ENCODE results near the gene CEP120.
"Not testable (repeated sequence)": the region's sequence is repeated elsewhere in the genome, so short reads cannot be mapped to it uniquely, and the experiment has no call there.

Gene CEP120

DNA sequence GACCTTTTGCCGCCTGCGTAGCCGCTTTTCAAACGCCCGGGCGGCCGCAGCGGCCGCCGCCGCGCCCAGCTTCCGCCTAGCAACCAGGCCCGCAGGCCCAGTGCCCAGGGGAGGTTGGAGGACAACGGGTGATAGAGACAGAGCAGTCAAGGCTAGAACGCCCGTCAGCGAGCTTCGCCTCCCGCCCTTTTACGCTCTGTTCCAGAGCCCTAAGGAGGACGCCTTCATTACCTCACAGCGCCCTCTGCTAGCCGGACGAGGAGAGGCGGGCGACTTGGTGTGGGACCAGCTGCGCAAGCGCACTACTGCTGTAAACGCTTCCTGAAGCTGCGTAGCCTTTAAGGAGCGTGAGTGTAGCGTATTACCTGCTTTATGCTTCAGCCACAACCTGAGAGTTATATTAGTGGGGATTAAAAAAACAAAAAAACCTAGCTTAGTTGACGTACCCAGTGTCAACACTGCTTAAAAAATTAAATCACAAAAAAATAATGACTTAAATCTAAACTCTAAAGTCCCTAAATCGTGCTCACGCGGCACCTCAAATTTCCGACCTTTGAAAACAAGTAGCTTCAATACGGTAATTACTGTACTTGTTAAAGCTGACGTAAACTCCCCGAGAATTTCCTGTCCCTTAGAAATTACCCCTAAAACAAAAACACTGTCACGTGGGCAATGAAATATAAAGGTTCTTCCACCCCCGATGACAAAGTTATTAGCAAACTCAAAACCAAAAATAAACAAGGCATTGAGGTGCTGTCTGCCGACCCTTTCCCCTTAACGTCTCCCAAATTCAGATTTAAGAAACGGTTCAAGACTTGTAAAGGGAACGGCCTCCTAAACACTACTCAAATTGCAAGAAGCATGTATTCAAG, at the start of gene CEP120:
Gene CEP120 (minus strand): TSS at position 126 of the 872 bp plus-strand sequence. CDS start 405 bp downstream, outside the sequence.
- peak; percentile 98 for DNase-seq
- H3K4me1 Mint-ChIP-seq, result peaks cover 4 to 15% of the 10 kb centered on the region in 2 donors
- no peaks in the 10 kb centered on the region for H3K27me3 Mint-ChIP-seq
- no peaks in the 10 kb centered on the region for H3K36me3 Mint-ChIP-seq
- no peak within 1 kb of the TSS for H3K27ac Mint-ChIP-seq
- H3K4me3 Mint-ChIP-seq, result no peak within 1 kb of the TSS
- H3K9me3 Mint-ChIP-seq, result peaks cover 0 to 3% of the 10 kb centered on the region in 2 donors
- ATAC-seq (replicated peaks), result peak; percentile 98

DNA sequence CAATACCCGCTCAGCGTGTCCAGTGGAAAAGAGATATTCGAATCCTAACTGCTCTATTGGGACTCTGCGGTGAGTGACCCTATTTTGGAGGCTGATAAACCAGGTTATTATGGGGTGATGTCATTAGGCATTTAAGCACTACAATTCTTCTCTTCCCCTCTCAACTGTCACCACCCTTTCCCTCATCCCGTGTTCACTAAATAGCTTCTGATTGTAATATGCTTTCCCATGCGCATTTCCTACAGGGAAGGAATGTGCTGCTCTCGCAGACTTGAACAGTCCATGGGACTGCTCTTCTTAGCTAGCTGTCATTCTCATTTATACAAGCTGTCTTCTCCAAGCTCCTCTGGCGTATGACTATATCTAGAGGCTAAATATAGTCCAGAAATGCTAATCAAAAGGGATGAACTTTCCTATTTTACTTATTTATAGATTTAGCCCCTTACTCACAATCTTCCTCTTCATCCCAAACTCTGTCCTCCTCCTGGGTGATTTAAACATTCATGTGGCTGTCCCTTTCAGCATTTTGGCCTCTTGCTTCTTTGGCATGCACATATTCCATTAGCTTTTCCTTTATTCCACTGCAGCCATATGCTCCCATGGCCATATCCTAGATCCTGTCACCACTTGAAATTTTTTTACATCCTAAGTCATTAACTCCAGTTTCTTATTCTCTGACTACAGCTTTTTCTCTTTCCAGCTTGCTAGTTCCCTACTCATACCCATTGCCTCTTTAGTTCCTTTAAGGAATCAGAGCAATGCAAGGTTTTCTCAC, 49.1 kb upstream of the CEP120 start:
- peaks cover 26 to 27% of the 10 kb centered on the region in 2 donors for H3K27me3 Mint-ChIP-seq
- no peak for DNase-seq
- H3K4me1 Mint-ChIP-seq, result no peaks in the 10 kb centered on the region
- no peak for ATAC-seq (replicated peaks)
- peaks cover 0 to 2% of the 10 kb centered on the region in 2 donors for H3K36me3 Mint-ChIP-seq
- peaks cover 6 to 9% of the 10 kb centered on the region in 2 donors for H3K9me3 Mint-ChIP-seq
- no peak overlapping the region for H3K4me3 Mint-ChIP-seq
- H3K27ac Mint-ChIP-seq, result no peak overlapping the region

DNA sequence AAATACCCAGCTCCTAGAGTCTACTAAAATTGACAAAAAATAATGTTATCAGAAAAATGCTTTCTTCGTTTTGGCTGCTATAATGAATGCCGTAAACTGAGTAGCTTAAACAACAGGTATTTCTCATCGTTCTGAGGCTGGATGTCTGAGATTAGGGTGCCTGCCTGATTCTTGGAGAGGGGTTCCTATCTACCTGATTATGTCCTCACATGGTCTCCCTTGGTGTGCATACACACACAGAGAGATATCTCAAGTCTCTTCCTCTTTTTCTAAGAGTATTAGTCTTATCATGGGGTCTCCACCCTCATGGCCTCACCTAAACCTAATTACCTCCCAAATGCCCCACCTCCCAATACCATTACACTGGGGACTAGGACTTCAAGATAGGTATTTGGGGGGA, 48.2 kb upstream of the CEP120 start:
- Mint-ChIP-seq H3K9me3 (peaks cover 6 to 13% of the 10 kb centered on the region in 2 donors), H3K36me3 (peaks cover 0 to 5% of the 10 kb centered on the region in 2 donors), H3K27ac (no peak overlapping the region), H3K27me3 (peaks cover 30 to 32% of the 10 kb centered on the region in 2 donors), H3K4me1 (no peaks in the 10 kb centered on the region), H3K4me3 (no peak overlapping the region)
- no peak for DNase-seq
- no peak for ATAC-seq (replicated peaks)

DNA sequence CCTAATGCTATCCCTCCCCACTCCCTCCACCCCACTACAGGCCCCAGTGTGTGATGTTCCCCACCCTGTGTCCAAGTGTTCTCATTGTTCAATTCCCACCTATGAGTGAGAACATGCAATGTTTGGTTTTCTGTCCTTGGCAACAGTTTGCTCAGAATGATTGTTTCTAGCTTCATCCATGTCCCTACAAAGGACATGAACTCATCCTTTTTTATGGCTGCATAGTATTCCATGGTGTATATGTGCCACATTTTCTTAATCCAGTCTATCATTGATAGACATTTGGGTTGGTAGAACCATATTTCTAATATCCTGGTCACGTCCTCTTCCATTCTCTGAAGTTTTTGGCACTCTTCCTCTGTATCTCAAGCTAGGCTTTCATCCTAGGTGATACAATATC, 43.6 kb upstream of the CEP120 start:
- peaks cover 20 to 32% of the 10 kb centered on the region in 2 donors for H3K27me3 Mint-ChIP-seq
- not testable (repeated sequence) for H3K36me3 Mint-ChIP-seq; H3K4me3 Mint-ChIP-seq; H3K27ac Mint-ChIP-seq; DNase-seq; H3K4me1 Mint-ChIP-seq; ATAC-seq (replicated peaks)
- peaks cover 6 to 13% of the 10 kb centered on the region in 2 donors for H3K9me3 Mint-ChIP-seq

DNA sequence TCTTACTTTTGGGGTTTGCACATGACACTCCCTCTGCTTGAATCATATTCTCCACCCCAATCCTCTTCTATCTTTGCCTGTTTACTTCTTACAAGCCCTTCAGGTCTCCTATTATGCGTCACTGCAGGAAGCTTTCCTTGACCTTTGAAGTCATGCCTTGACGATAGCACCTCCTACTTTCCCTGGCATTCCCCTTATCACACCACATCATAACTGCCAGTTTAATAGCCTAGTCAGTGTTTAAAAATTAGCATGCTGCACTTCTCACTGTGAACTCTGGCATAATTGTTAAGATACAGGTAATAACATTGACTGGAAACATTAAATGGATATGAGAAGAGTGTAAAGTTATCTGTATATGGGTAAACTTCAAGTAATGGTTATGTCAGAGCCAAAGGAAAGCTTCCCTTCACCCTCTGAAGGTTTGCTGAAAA, 37.1 kb upstream of the CEP120 start:
- Mint-ChIP-seq H3K27ac (no peak overlapping the region), H3K4me1 (peaks cover 9% of the 10 kb centered on the region in 2 donors), H3K27me3 (no peaks in the 10 kb centered on the region), H3K36me3 (no peaks in the 10 kb centered on the region), H3K9me3 (no peaks in the 10 kb centered on the region), H3K4me3 (no peak overlapping the region)
- ATAC-seq (replicated peaks) (peak; percentile 94 to 98), DNase-seq (peak; percentile 11)

DNA sequence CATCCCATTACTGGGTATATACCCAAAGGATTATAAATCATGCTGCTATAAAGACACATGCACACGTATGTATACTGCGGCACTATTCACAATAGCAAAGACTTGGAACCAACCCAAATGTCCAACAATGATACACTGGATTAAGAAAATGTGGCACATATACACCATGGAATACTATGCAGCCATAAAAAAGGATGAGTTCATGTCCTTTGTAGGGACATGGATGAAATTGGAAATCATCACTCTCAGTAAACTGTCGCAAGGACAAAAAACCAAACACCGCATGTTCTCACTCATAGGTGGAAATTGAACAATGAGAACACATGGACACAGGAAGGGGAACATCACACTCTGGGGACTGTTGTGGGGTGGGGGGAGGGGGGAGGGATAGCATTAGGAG, 35.8 kb upstream of the CEP120 start:
- not testable (repeated sequence) for H3K27ac Mint-ChIP-seq; H3K36me3 Mint-ChIP-seq; DNase-seq; H3K9me3 Mint-ChIP-seq; H3K4me3 Mint-ChIP-seq; H3K27me3 Mint-ChIP-seq; ATAC-seq (replicated peaks)
- H3K4me1 Mint-ChIP-seq, result peaks cover 9 to 11% of the 10 kb centered on the region in 2 donors

DNA sequence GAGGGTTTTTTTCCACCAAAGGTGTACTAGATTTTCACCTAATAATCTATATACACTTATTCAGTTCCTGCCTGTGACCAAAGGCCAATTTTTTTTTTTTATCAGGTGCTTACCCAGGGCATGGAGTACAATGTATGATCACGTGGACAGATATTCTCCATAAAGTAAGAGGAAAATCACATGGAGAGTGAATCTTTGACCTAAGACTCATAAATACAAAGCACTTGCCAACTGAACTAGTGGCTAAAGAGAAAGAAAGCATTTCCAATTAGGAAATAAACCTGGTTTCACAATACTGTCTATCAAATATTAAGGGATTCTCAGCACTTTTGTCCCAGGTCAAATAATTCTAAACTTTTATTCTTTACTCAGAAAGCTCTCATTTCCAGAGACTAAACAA, 33.0 kb upstream of the CEP120 start:
- Mint-ChIP-seq H3K27me3 (no peaks in the 10 kb centered on the region), H3K27ac (no peak overlapping the region), H3K4me1 (peaks cover 11 to 15% of the 10 kb centered on the region in 2 donors), H3K4me3 (no peak overlapping the region), H3K36me3 (no peaks in the 10 kb centered on the region), H3K9me3 (no peaks in the 10 kb centered on the region)
- DNase-seq, result no peak
- ATAC-seq (replicated peaks), result no peak

DNA sequence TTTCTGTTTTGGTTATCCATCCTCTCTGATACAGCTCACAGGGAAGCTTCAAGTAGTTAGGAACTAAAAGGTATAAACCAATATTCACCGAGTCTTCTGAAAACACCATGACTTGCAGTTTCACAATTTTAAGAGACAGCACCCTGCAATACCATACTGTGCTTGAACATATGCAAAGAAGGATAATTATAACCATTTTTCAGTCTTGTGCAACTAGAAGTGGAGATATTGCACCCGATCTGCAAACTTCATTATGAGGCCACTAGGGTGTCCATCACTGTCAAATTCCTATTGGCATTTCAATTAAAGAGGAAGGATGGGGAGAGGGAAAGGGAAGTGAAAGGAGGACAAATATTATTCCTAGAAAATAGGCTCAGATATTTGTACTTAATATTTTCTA, 32.4 kb upstream of the CEP120 start:
- no peaks in the 10 kb centered on the region for H3K36me3 Mint-ChIP-seq
- no peaks in the 10 kb centered on the region for H3K27me3 Mint-ChIP-seq
- no peak overlapping the region for H3K4me3 Mint-ChIP-seq
- H3K9me3 Mint-ChIP-seq, result no peaks in the 10 kb centered on the region
- DNase-seq, result no peak
- peaks cover 10 to 14% of the 10 kb centered on the region in 2 donors for H3K4me1 Mint-ChIP-seq
- no peak overlapping the region for H3K27ac Mint-ChIP-seq
- ATAC-seq (replicated peaks), result no peak

DNA sequence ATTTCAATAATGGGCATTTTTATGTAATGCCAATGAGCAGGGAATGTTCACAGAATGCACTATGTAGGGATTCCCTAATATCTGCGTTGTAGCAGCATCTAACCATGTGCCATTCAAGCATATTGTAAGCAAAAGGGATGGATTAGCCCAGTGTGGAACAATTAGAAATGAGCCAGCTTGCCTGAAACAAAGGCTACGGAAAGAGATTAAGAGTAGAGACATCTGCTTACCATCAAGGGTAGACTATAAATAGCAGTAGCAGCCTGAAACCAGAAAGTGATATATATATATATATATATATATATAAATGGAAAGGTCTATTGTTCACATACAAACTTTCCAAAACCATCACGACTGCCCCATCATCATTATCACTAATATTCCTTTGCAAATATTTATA, 31.9 kb upstream of the CEP120 start:
- DNase-seq (no peak), ATAC-seq (replicated peaks) (no peak)
- peaks cover 4 to 11% of the 10 kb centered on the region in 2 donors for H3K4me1 Mint-ChIP-seq
- no peaks in the 10 kb centered on the region for H3K27me3 Mint-ChIP-seq
- no peak overlapping the region for H3K27ac Mint-ChIP-seq
- H3K36me3 Mint-ChIP-seq, result no peaks in the 10 kb centered on the region
- no peaks in the 10 kb centered on the region for H3K9me3 Mint-ChIP-seq
- no peak overlapping the region for H3K4me3 Mint-ChIP-seq

DNA sequence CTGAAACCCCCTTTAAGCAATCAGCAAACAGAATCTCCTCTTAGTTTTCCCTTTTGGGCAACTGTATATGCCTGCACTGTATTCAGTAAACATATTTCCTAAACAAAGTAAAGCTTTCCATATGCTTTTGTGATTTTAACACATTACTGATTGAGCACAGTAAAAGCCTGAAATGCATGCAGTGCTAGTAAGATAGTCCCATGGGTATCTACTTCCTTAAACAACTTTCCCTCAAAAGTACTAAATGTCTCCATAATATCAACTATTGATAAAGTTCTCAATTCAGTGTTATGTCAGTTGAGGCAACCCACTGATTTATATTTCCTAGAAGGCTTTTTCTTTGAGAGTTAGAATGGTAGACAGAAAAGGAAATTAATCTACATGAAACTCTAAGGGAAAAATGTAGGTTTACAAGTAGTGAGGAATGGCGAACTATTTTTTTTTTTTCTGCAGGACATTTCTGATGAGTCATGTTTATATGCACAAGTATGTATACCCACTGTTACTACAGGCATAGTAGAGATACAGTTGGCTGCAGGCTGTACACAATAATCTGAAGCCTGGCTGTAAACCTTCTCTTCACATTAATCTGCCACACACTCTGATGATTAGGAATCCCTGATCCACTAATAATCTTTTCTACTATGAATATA, 31.2 kb upstream of the CEP120 start:
- no peak for ATAC-seq (replicated peaks)
- Mint-ChIP-seq H3K9me3 (no peaks in the 10 kb centered on the region), H3K27me3 (no peaks in the 10 kb centered on the region), H3K27ac (no peak overlapping the region), H3K4me1 (peaks cover 3 to 11% of the 10 kb centered on the region in 2 donors), H3K36me3 (no peaks in the 10 kb centered on the region), H3K4me3 (no peak overlapping the region)
- no peak for DNase-seq

DNA sequence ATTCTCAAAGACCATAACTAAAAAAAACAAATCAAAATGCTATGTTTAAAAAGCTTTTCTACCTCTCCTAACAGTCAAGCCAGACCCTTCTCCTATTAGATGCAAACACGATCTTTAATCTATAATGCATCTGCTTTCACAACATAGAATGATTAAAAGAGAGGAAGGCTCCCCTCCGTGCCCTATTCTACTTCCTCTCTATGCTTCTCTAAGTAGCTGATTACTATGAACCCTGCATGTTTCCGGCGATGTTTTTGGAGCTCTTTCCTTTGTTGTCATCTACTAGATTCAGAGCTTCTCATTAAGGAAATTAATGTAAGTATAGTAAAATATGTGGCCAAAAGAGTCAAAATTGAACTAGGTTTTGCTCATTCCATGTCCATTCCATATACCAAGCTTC, 29.2 kb upstream of the CEP120 start:
- H3K9me3 Mint-ChIP-seq, result no peaks in the 10 kb centered on the region
- DNase-seq (no peak), ATAC-seq (replicated peaks) (no peak)
- peaks cover 3 to 11% of the 10 kb centered on the region in 2 donors for H3K4me1 Mint-ChIP-seq
- no peak overlapping the region for H3K4me3 Mint-ChIP-seq
- H3K36me3 Mint-ChIP-seq, result no peaks in the 10 kb centered on the region
- no peak overlapping the region for H3K27ac Mint-ChIP-seq
- H3K27me3 Mint-ChIP-seq, result no peaks in the 10 kb centered on the region

DNA sequence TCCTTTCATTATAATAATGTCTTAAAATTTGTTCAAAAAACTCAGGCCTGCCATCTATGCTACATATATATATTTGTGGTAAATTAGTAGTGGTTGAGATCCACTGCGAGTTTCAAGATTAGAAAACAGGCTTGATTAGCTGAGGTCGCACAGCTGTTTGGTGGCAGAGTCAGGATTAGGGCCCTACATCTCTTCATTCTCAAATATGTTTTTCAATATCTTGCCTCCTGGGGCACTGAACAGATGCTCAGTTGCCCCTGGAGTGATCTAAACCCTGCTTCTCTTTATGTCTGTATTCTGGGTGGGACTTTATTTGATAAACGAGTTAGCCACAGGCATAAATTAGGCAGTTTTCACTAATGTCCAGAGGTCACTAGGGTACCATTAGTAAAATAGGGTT, 27.8 kb upstream of the CEP120 start:
- Mint-ChIP-seq H3K36me3 (no peaks in the 10 kb centered on the region), H3K9me3 (no peaks in the 10 kb centered on the region), H3K4me3 (no peak overlapping the region)

DNA sequence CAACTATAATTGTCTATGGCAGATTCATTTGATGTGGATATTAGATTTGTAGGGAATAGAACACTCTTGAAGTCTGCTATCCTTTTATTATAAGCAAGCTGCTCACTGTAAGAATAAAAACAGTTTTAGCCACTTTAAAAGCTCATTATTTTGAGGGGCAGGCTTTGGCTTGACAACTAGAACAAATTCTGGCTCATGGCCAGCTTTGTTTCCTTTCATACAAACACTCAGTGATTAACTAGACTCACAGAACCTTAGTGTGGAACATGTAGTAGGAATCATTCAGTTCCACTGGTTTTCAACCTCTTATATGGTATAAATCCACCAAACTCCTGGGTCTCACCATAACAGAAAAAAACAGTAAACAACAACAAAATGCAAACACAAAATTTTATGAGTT, 27.4 kb upstream of the CEP120 start:
- Mint-ChIP-seq H3K4me1 (peaks cover 2 to 11% of the 10 kb centered on the region in 2 donors), H3K4me3 (no peak overlapping the region), H3K9me3 (no peaks in the 10 kb centered on the region), H3K27me3 (peaks cover 0 to 4% of the 10 kb centered on the region in 2 donors), H3K27ac (no peak overlapping the region), H3K36me3 (no peaks in the 10 kb centered on the region)
- ATAC-seq (replicated peaks) (no peak), DNase-seq (no peak)

More for the DNA sequence above, 27.8 kb upstream of the CEP120 start:
- peak overlapping the region; percentile 20 for H3K27ac Mint-ChIP-seq
- DNase-seq, result no peak
- peaks cover 0 to 2% of the 10 kb centered on the region in 2 donors for H3K27me3 Mint-ChIP-seq
- peaks cover 3 to 11% of the 10 kb centered on the region in 2 donors for H3K4me1 Mint-ChIP-seq
- no peak for ATAC-seq (replicated peaks)

DNA sequence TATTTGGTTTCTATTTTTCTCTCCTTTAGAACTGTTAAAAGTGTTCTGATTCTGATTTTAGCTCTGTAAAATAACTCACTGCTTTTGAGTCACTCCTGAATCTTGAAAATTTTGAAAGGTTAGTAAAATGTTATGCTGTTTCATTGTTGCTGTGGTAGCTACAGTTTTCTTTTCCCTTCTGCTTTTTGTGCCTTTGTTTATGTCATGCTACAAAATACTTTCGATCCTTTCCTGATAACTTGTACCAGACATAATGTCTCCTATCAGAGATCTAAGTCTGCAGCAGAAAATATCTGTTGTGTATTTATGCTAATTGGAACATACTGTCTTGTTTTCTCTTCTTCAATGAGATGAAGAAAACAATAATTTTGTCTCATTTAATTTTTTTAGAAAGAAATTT, 26.9 kb upstream of the CEP120 start:
- ATAC-seq (replicated peaks), result peak in 1 of 2 donors; percentile 44
- Mint-ChIP-seq H3K36me3 (no peaks in the 10 kb centered on the region), H3K4me3 (no peak overlapping the region), H3K4me1 (peaks cover 2 to 11% of the 10 kb centered on the region in 2 donors), H3K9me3 (no peaks in the 10 kb centered on the region), H3K27me3 (peaks cover 0 to 4% of the 10 kb centered on the region in 2 donors), H3K27ac (no peak overlapping the region)
- no peak for DNase-seq

All from stimulated activated naive B cell treated with anti-CD40 and anti-IgM and Interleukin-4, amounts not matched to agents 10 μg/mL and 1 μg/mL and 100 μg/mL, for 72 hours (primary cell).